Activated gamma-delta T cell treated with Interleukin-2 at 50 U/mL for 16 hours (primary cell): ENCODE measurements around the gene CPD.
"Not testable (repeated sequence)": the region's sequence is repeated elsewhere in the genome, so short reads cannot be mapped to it uniquely, and the experiment has no call there.

ENCODE experiments used
- DNase-seq: peaks from one replicate; pipeline ENCODE4 v3.0.0-alpha.2; 2020

Gene CPD

DNA sequence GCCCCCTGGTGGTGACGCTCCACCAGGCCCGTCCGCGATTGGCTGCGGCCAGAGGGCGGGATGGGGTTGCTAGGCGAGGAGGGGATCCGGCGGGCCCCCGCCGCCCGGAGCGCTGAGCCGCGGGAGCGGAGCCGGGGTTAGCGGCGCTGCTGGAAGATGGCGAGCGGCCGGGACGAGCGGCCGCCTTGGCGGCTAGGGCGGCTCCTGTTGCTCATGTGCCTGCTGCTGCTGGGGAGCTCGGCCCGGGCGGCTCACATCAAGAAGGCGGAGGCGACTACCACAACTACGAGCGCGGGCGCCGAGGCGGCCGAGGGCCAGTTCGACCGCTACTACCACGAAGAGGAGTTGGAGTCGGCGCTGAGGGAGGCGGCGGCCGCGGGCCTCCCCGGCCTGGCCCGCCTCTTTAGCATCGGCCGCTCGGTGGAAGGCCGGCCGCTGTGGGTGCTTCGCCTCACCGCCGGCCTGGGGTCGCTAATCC lies at the start of gene CPD:
TSS of gene CPD (plus strand) at position 103 of the 478 bp plus-strand sequence. CDS start at position 157, 54 bp downstream.
- DNase-seq: peak; percentile 97

DNA sequence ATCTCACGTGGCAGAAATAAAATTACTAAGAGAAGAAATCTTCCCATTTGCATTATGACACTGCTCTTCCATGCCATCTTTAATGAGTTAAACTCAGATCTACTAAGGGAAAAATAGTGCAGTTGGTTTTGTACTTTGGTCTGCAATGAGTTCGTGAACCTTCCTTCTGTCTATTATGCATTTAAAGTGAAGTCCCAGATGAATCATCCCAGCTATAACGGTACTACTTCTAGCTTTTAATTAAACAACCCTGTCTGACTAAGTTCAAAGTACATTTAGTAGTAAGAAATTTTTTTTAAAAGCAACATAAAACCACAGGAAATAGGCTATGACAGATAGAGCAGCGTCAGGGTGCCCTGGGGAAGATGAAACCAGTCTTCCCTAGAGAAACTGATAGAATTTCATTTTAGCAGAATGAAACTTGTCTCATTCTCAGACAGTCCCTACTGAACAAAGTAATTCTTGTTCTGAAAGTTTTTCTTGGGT lies 46.6 kb upstream of the CPD start:
- peak; percentile 31 for DNase-seq

GRCh38 chr17:30333503-30334360 lies 45.0 kb upstream of the CPD start, which contains the start of gene TMIGD1:
Gene TMIGD1, minus strand, starts transcription at chr17:30334057. Its CDS starts 1,924 bp downstream, at chr17:30332133.
- DNase-seq: no peak

DNA sequence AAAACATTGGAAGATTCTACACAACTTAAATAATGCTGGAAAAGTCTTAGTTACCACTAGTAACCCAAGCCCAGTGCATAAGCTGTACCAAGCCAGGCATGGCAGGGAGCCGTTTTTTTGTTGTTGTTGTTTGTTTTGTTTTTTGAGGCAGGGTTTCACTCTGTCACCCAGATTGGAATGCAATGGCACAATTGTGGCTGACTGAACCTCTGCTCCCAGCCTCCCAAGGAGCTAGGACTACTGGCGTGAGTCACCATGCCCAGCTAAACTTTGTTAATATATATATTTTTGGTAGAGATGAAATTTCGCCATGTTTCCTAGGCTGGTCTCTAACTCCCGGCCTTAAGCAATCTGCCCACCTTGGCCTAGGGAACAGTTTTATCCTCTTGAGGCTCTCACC lies 44.3 kb upstream of the CPD start:
- DNase-seq: no peak

- DNase-seq: peak; percentile 60
Measured at GRCh38 chr17:30336369-30337171, 42.2 kb upstream of the CPD start.

DNA sequence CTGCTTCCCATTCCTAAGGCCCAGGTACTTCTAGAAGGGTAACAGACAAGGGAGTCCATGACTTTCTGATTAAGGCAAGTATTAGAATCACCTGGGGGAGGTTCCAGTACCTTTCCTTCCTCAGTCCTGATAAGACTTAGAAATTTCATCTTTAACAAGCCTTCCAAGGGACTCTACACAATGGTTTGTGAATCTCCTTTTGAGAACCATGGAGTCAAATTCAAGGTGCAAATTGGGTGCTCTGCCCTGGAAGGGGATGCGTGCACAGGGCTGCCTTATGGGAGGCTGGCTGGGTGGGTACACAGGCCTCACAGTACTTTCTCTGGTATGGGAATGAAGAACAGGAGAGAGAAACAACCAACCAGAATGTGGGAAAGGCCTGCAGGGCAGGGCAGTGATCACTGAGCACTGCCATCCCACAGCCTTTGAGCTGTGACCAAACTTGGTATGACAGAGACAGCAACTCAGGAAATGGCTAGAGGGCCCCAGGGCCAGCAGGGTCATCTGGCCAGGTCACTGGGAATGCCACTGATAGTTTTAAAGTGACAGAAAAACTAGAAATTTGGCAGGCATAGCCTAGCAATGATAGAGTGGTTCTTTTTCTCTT lies 41.2 kb upstream of the CPD start:
- no peak for DNase-seq

DNA sequence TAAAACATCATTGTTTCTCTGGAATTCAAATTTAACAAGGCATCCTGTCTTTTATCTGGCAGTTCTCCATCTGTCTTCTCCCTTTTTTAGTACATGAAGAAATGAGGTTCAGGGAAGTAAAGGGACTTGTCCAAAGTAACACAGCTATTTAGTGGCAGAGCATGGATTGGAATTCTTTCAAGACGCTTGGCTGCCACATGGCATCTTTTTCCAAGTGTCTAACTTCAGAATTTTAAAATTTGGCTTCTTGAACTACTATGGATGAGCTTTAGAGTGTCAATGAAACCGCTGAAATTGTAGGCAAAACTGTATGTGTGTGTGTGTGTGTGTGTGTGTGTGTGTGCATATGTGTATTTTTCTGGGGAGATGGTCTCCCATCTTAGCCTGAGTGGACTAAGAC lies 39.6 kb upstream of the CPD start:
- DNase-seq: no peak

GRCh38 chr17:30340801-30341356 lies 37.8 kb upstream of the CPD start:
- DNase-seq: no peak

DNA sequence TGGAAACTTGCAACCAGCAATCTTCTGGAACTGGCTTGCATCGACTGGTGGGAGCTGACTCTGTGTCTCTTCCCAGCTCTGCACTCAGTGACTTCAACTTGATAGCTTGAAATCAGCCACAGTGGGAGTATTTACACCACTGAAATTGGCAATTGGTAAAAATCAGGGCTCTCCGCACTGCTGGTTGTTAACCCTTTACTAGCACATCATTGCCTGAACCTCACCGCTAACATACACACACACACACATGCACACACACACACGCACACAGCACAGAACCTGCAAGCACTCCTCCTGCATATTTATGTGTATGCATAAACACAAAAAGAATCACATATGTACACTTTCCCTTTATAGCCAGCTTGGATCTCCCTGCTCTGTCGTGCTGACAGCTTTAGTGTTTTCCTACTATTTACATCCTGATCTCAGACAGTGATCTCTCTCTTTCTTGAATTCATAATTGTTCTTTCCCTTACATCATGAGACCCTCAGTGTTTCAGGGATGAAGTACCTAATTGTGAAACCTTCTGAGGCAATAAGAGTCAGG lies 37.0 kb upstream of the CPD start:
- no peak for DNase-seq

DNA sequence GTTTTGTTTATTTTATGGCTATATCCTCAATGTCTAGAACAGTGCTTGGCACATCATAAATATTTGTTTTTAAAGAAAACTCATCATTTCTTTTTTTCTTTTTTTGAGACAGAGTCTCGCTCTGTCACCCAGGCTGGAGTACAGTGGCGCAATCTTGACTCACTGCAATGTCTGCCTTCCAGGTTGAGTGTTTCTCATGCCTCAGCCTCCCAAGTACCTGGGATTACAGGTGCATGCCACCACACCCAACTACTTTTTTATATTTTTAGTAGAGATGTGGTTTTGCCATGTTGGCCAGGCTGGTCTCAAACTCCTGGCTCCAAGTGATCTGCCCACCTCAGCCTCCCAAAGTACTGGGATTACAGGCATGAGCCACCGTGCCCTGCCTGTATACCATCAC lies 35.5 kb upstream of the CPD start:
- not testable (repeated sequence) for DNase-seq

- DNase-seq: no peak
Measured at GRCh38 chr17:30343796-30344195, 34.9 kb upstream of the CPD start.

DNA sequence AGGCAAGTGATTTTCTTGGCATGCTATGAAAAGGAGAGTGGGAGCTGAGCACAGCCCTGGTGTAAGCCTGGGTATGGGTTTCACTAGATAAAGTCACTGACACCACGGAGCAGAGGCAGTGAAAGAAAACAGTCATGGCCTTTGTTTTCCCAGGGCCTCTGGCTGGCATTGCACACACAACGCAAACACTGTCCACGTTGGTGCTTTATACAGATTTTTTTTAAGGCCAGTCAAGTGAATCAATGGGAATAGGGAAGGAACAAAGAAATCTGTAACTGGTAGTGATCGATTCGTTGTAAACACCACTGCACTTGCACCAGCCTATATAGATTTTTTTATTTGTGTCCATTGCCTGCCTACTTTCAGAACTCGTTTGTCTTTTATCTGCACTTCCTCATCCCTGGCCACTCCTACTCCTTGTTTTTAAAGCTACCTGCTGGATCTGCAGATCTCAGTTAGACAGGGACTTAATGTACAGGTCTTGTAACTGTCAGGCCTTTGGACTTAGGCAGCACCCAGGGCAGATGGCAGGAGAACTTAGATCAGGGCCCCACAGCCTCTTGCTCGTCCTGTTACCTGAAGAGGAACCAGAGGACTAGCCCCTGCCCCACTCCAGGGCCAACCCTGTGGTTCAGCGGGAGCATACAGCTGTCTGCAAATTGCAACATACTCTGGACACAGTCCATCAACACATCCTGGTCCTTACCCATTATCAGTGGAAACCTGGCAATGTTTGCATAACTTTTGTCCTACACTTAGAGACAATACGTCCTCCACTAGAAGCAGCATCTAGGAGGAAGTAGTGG lies 34.2 kb upstream of the CPD start:
- no peak for DNase-seq

DNA sequence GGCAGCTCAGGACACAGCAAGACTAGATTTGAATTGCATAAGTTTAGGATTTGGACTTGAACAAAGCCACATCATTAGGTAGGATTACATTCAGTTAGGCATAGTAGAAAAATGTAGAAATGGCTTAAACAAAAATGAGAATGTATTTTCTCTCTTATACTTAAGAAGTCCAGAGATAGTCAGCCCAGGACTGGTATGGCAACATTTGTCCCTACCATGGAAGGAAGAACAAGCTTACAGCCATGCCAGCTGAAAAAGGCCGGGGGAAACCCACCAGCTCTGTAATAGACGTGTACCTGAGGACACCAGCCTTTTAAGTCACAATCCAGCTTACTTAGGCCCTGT lies 33.7 kb upstream of the CPD start:
- no peak for DNase-seq

GRCh38 chr17:30345527-30346075 lies 33.1 kb upstream of the CPD start:
- no peak for DNase-seq

- no peak for DNase-seq
Measured at GRCh38 chr17:30346221-30346795, 32.4 kb upstream of the CPD start.

GRCh38 chr17:30347488-30347887 lies 31.2 kb upstream of the CPD start:
- no peak for DNase-seq

GRCh38 chr17:30349252-30349651 lies 29.5 kb upstream of the CPD start:
- no peak for DNase-seq

- DNase-seq: not testable (repeated sequence)
Measured at GRCh38 chr17:30351263-30351662, 27.5 kb upstream of the CPD start.

DNA sequence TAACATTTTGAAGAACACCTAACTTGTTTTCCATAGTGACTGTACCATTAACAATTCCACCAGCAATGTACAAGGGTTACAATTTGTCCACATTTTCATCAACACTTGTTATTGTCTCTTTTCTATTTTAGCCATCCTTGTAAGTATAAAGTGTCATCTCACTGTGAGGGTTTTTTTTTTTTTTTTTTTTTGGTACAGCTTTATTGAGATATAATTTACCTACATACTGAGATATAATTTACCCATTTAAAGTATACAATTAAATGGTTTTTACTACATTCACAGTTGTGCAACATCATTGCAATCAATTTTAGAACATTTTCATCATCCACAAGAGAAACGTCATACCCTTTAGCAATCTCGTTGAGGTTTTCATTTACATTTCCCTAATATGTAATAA lies 27.0 kb upstream of the CPD start:
- DNase-seq: no peak

DNA sequence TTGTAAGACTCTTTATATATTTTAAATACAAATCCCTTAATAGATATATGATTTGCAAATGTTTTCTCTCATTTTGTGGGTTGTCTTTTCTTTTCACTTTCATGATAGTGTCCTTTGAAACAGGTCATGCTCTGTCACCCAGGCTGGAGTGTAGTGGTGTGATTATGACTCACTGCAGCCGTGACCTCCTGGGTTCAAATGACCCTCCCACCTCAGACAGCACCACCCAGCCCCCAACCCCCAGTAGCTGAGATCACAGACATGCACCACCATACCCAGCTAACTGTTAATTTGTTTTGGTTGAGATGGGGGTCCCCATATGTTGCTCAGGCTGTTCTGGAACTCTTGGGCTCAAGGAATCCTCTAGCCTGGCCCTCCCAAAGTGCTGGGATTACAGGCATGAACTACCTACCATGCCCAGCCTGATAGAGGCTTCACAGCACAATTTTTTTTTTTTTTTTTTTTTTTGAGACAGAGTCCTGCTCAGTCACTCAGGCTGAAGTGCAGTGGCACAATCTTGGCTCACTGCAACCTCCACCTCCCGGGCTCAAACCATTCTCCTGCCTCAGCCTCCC lies 26.4 kb upstream of the CPD start:
- no peak for DNase-seq

- DNase-seq: no peak
Measured at GRCh38 chr17:30354701-30355100, 24.0 kb upstream of the CPD start.
